Loucy (cell line): Measurements from ENCODE around the gene ARHGAP32.

Experiments
- H2AFZ ChIP-seq: fragments of 200-600 bp; sonication (generic); 2 replicates; pipeline ENCODE4 v1.6.0; 2016; ENCODE audit warnings: antibody characterized with exemption, mild to moderate bottlenecking, low read length, moderate library complexity
- H3F3A ChIP-seq: fragments of 200-600 bp; 2 replicates; pipeline ENCODE4 v1.6.0; 2016; ENCODE audit warnings: antibody characterized with exemption, low read depth, mild to moderate bottlenecking
- H3K27me3 ChIP-seq: fragments of 200-600 bp; sonication (generic); 2 replicates; pipeline ENCODE4 v1.6.1; 2014; ENCODE audit warnings: low read length, mild to moderate bottlenecking; ENCODE audit not compliant: insufficient read depth, poor library complexity, severe bottlenecking
- H3K36me3 ChIP-seq: fragments of 200-600 bp; sonication (generic); 2 replicates; pipeline ENCODE4 v1.6.1; 2016; ENCODE audit warnings: low read length; ENCODE audit not compliant: insufficient read depth
- H3K4me1 ChIP-seq: fragments of 200-600 bp; sonication (generic); 2 replicates; pipeline ENCODE4 v1.5.1; 2014; ENCODE audit warnings: low read length, mild to moderate bottlenecking; ENCODE audit not compliant: insufficient read depth, poor library complexity, severe bottlenecking
- H3K4me2 ChIP-seq: fragments of 200-600 bp; sonication (generic); 2 replicates; pipeline ENCODE4 v1.6.0; 2014; ENCODE audit warnings: antibody characterized with exemption, low read length, low read depth, mild to moderate bottlenecking; ENCODE audit not compliant: poor library complexity, severe bottlenecking
- H3K4me3 ChIP-seq: fragments of 200-600 bp; sonication (generic); 2 replicates; pipeline ENCODE4 v1.5.1; 2014; ENCODE audit warnings: low read length, mild to moderate bottlenecking, mixed read lengths; ENCODE audit not compliant: poor library complexity, severe bottlenecking
- H3K79me2 ChIP-seq: fragments of 200-600 bp; sonication (generic); 2 replicates; pipeline ENCODE4 v1.6.1; 2014; ENCODE audit warnings: low read length; ENCODE audit not compliant: insufficient read depth
- H3K9ac ChIP-seq: fragments of 200-600 bp; sonication (generic); 2 replicates; pipeline ENCODE4 v1.6.0; 2014; ENCODE audit warnings: mild to moderate bottlenecking, low read depth, low read length, moderate library complexity; ENCODE audit not compliant: poor library complexity, severe bottlenecking
- H3K9me2 ChIP-seq: fragments of 200-600 bp; sonication (generic); replicated peaks from 2 replicates; pipeline ENCODE4 v1.6.1; 2016; ENCODE audit warnings: low read depth, low read length, mixed read lengths
- H3K9me3 ChIP-seq: fragments of 200-600 bp; sonication (generic); 2 replicates; pipeline ENCODE4 v1.6.1; 2014; ENCODE audit warnings: mild to moderate bottlenecking, antibody characterized with exemption, low read length, low read depth; ENCODE audit not compliant: insufficient read depth
- H4K20me1 ChIP-seq: fragments of 200-600 bp; sonication (generic); 2 replicates; pipeline ENCODE4 v1.6.0; 2014; ENCODE audit warnings: antibody characterized with exemption, low read length, mild to moderate bottlenecking; ENCODE audit not compliant: insufficient read depth, poor library complexity, severe bottlenecking
- CTCF ChIP-seq: fragments of 200-600 bp; sonication (generic); conservative IDR thresholded peaks from 2 replicates; pipeline ENCODE4 v1.5.1; 2014; ENCODE audit warnings: mild to moderate bottlenecking, antibody characterized with exemption, low read length
- EZH2phosphoT487 ChIP-seq: fragments of 200-600 bp; IDR thresholded peaks from 2 replicates; pipeline ENCODE4 v1.6.1; 2018; ENCODE audit warnings: antibody characterized with exemption, mild to moderate bottlenecking, moderate library complexity, borderline replicate concordance

The ARHGAP32 gene

GRCh38 chr11:129215506-129216245 lies 23.6 kb upstream of the ARHGAP32 start:
- no peaks in the 10 kb centered on the region for H4K20me1 ChIP-seq
- H3K79me2 ChIP-seq, result peaks cover 44% of the 10 kb centered on the region
- H3K9me3 ChIP-seq, result no peaks in the 10 kb centered on the region
- H3K4me3 ChIP-seq, result no peak overlapping the region
- H3K4me2 ChIP-seq, result no peak overlapping the region
- peaks cover 9% of the 10 kb centered on the region for H3K4me1 ChIP-seq
- H3K9me2 ChIP-seq, result no peaks in the 10 kb centered on the region
- no peaks in the 10 kb centered on the region for H3F3A ChIP-seq
- no peak for TF ChIP-seq EZH2phosphoT487
- TF ChIP-seq CTCF, result no peak
- no peaks in the 10 kb centered on the region for H3K36me3 ChIP-seq
- H3K27me3 ChIP-seq, result no peaks in the 10 kb centered on the region
- no peak overlapping the region for H2AFZ ChIP-seq
- no peak overlapping the region for H3K9ac ChIP-seq

GRCh38 chr11:129214710-129215295 lies 22.7 kb upstream of the ARHGAP32 start:
- TF ChIP-seq EZH2phosphoT487 (no peak), CTCF (no peak)
- H3K4me1 ChIP-seq, result peaks cover 9% of the 10 kb centered on the region
- peaks cover 41% of the 10 kb centered on the region for H3K79me2 ChIP-seq
- no peak overlapping the region for H3K4me2 ChIP-seq
- H3K4me3 ChIP-seq, result no peak overlapping the region
- H3K9me3 ChIP-seq, result no peaks in the 10 kb centered on the region
- H4K20me1 ChIP-seq, result no peaks in the 10 kb centered on the region
- no peak overlapping the region for H3K9ac ChIP-seq
- no peaks in the 10 kb centered on the region for H3K9me2 ChIP-seq
- no peaks in the 10 kb centered on the region for H3K36me3 ChIP-seq
- H2AFZ ChIP-seq, result no peak overlapping the region
- H3F3A ChIP-seq, result no peaks in the 10 kb centered on the region
- no peaks in the 10 kb centered on the region for H3K27me3 ChIP-seq

- no peak overlapping the region for H3K4me2 ChIP-seq
- H3K27me3 ChIP-seq, result no peaks in the 10 kb centered on the region
- no peak overlapping the region for H3K4me3 ChIP-seq
- H3K9me2 ChIP-seq, result no peaks in the 10 kb centered on the region
- H4K20me1 ChIP-seq, result no peaks in the 10 kb centered on the region
- peaks cover 10% of the 10 kb centered on the region for H3K4me1 ChIP-seq
- H3K79me2 ChIP-seq, result peaks cover 43% of the 10 kb centered on the region
- TF ChIP-seq CTCF (no peak), EZH2phosphoT487 (no peak)
- no peak overlapping the region for H3K9ac ChIP-seq
- no peak overlapping the region for H2AFZ ChIP-seq
- no peaks in the 10 kb centered on the region for H3K9me3 ChIP-seq
- no peaks in the 10 kb centered on the region for H3K36me3 ChIP-seq
- H3F3A ChIP-seq, result no peaks in the 10 kb centered on the region
Observed at GRCh38 chr11:129213261-129213660, 21.1 kb upstream of the ARHGAP32 start.
